Kasumi-1 (cell line): ENCODE data around the gene KLK7.
"Not testable (repeated sequence)": the region's sequence is repeated elsewhere in the genome, so short reads cannot be mapped to it uniquely, and the experiment has no call there.

ENCODE experiments used
- DNase-seq, 2 experiments: peaks; one replicate each; lab custom pipeline; 2025; lab: John Stamatoyannopoulos, UW

KLK7 gene

GRCh38 chr19:51010066-51010795 is 26.5 kb upstream of the KLK7 start:
- DNase-seq: no peak

- no peak for DNase-seq
These were observed 25.6 kb upstream of the KLK7 start for GRCh38 chr19:51009061-51009891.

GRCh38 chr19:51007488-51007887 is 23.8 kb upstream of the KLK7 start:
- DNase-seq: no peak

- DNase-seq: no peak
These were observed 22.7 kb upstream of the KLK7 start for GRCh38 chr19:51006406-51006805.

GRCh38 chr19:51005248-51005647 is 21.5 kb upstream of the KLK7 start:
- no peak for DNase-seq

GRCh38 chr19:51003316-51003715 is 19.6 kb upstream of the KLK7 start:
- DNase-seq: no peak

GRCh38 chr19:51002542-51003311 is 19.0 kb upstream of the KLK7 start:
- no peak for DNase-seq

- DNase-seq: no peak
These were observed 18.4 kb upstream of the KLK7 start for GRCh38 chr19:51002089-51002532.

- no peak for DNase-seq
These were observed 17.8 kb upstream of the KLK7 start, which contains the start of gene KLK8 for GRCh38 chr19:51001515-51001914. Gene KLK8, minus strand, starts transcription at chr19:51001604. Its CDS starts 437 bp downstream, at chr19:51001167.

GRCh38 chr19:51000981-51001380 is 17.3 kb upstream of the KLK7 start:
- DNase-seq: no peak

- no peak for DNase-seq
These were observed 16.7 kb upstream of the KLK7 start for GRCh38 chr19:51000426-51000825.

- DNase-seq: no peak
These were observed 15.0 kb upstream of the KLK7 start for GRCh38 chr19:50998686-50999085.

- no peak for DNase-seq
These were observed 14.3 kb upstream of the KLK7 start for GRCh38 chr19:50998061-50998460.

- no peak for DNase-seq
These were observed 10.4 kb upstream of the KLK7 start for GRCh38 chr19:50994129-50994528.

GRCh38 chr19:50992666-50993035 is 8.9 kb upstream of the KLK7 start:
- no peak for DNase-seq

GRCh38 chr19:50984416-50984815 is 699 bp upstream of the KLK7 start:
- not testable (repeated sequence) for DNase-seq

GRCh38 chr19:50982186-50982585 is 1.5 kb downstream of the KLK7 start:
- no peak for DNase-seq

GRCh38 chr19:50981587-50982146 is 2.0 kb downstream of the KLK7 start:
- DNase-seq: no peak

- no peak for DNase-seq
These were observed 3.5 kb downstream of the KLK7 start for GRCh38 chr19:50980208-50980607.

GRCh38 chr19:50979758-50980157 is 4.0 kb downstream of the KLK7 start:
- no peak for DNase-seq

GRCh38 chr19:50978772-50979390 is 4.8 kb downstream of the KLK7 start:
- DNase-seq: no peak

- no peak for DNase-seq
These were observed 6.1 kb downstream of the KLK7 start for GRCh38 chr19:50977626-50978025.
